ENCODE measurements around the gene ARL5C. TPM values are rescaled to one million over a fixed set of nuclear protein-coding genes. Genes with fewer than 3 reads are reported as not detected.

Gene ARL5C
- polyA plus RNA-seq, 1 donor (not counting 4 experiments of a cell fraction or from before 2014, with no cell fraction given) = not detected

GRCh38 chr17:39125143-39125875, 40.7 kb downstream of the ARL5C start:
- Histone ChIP-seq H3K79me2 (ENCODE audit: control insufficient read depth, insufficient read depth, low read length) (no peaks in the 10 kb centered on the region), H3K9me1 (ENCODE audit: control insufficient read depth, extremely low read depth, insufficient read depth, low read length) (no peaks in the 10 kb centered on the region), H3K9ac (ENCODE audit: control insufficient read depth, extremely low read depth, insufficient read depth, low read length) (no peak overlapping the region), H3K27me3 (ENCODE audit: control insufficient read depth, extremely low read depth, insufficient read depth, low read length) (no peaks in the 10 kb centered on the region), H3K4me1 (ENCODE audit: control insufficient read depth, extremely low read depth, insufficient read depth, low read length) (no peaks in the 10 kb centered on the region), H3K27ac (ENCODE audit: control insufficient read depth, insufficient read depth, low read length) (no peak overlapping the region), H3K4me2 (ENCODE audit: control insufficient read depth, extremely low read depth, insufficient read depth, low read depth, low read length) (no peak overlapping the region), H3K9me3 (ENCODE audit: control insufficient read depth, low read depth, low read length) (no peaks in the 10 kb centered on the region), H3K36me3 (ENCODE audit: control insufficient read depth in 2 of 2, extremely low read depth in 1 of 2, insufficient read depth in 2 of 2, low read length in 2 of 2) (no peaks in the 10 kb centered on the region), H3K4me3 (ENCODE audit: control insufficient read depth in 2 of 3, extremely low read depth in 1 of 3, insufficient read depth in 2 of 3, low read depth in 1 of 3, low read length in 3 of 3) (no peak overlapping the region), H2AFZ (ENCODE audit: control insufficient read depth, low read length) (no peak overlapping the region), H4K20me1 (ENCODE audit: control insufficient read depth, extremely low read depth, insufficient read depth, low read length) (no peaks in the 10 kb centered on the region)
- dilution Hi-C loops (cut with MboI; ENCODE audit: extremely low pct_ligation_motif_present, low sequenced_read_pairs) = no loop called here
- DNase-seq (ENCODE audit: low read depth, low spot score) (no peak), FAIRE-seq (no peak)
- TF ChIP-seq CTCF (optimal IDR thresholded peaks at IDR 0.05 in 1 of 3, IDR thresholded peaks at IDR 0.05 in 1 of 3, conservative IDR thresholded peaks at IDR 0.05 in 1 of 3; ENCODE audit: extremely low read depth in 1 of 3, insufficient read depth in 2 of 3, low read length in 3 of 3) = no peak
- TF ChIP-seq EZH2 (IDR thresholded peaks at IDR 0.05; ENCODE audit: low read length) = no peak

- no peaks in the 10 kb centered on the region for H3K9me3 ChIP-seq (ENCODE audit: control insufficient read depth, low read depth, low read length)
- H3K4me2 ChIP-seq (ENCODE audit: control insufficient read depth, extremely low read depth, insufficient read depth, low read depth, low read length) = no peak overlapping the region
- FAIRE-seq (no peak), DNase-seq (ENCODE audit: low read depth, low spot score) (no peak)
- TF ChIP-seq CTCF (optimal IDR thresholded peaks at IDR 0.05 in 1 of 3, IDR thresholded peaks at IDR 0.05 in 1 of 3, conservative IDR thresholded peaks at IDR 0.05 in 1 of 3; ENCODE audit: extremely low read depth in 1 of 3, insufficient read depth in 2 of 3, low read length in 3 of 3) = no peak
- no peak for TF ChIP-seq EZH2 (IDR thresholded peaks at IDR 0.05; ENCODE audit: low read length)
- dilution Hi-C loops (cut with MboI; ENCODE audit: extremely low pct_ligation_motif_present, low sequenced_read_pairs) = no loop called here
- no peaks in the 10 kb centered on the region for H3K27me3 ChIP-seq (ENCODE audit: control insufficient read depth, extremely low read depth, insufficient read depth, low read length)
- H4K20me1 ChIP-seq (ENCODE audit: control insufficient read depth, extremely low read depth, insufficient read depth, low read length) = no peaks in the 10 kb centered on the region
- H2AFZ ChIP-seq (ENCODE audit: control insufficient read depth, low read length) = no peak overlapping the region
- no peaks in the 10 kb centered on the region for H3K79me2 ChIP-seq (ENCODE audit: control insufficient read depth, insufficient read depth, low read length)
- H3K27ac ChIP-seq (ENCODE audit: control insufficient read depth, insufficient read depth, low read length) = no peak overlapping the region
- no peak overlapping the region for H3K4me3 ChIP-seq (ENCODE audit: control insufficient read depth in 2 of 3, extremely low read depth in 1 of 3, insufficient read depth in 2 of 3, low read depth in 1 of 3, low read length in 3 of 3)
- H3K9ac ChIP-seq (ENCODE audit: control insufficient read depth, extremely low read depth, insufficient read depth, low read length) = no peak overlapping the region
- H3K4me1 ChIP-seq (ENCODE audit: control insufficient read depth, extremely low read depth, insufficient read depth, low read length) = no peaks in the 10 kb centered on the region
- H3K36me3 ChIP-seq (ENCODE audit: control insufficient read depth in 2 of 2, extremely low read depth in 1 of 2, insufficient read depth in 2 of 2, low read length in 2 of 2) = no peaks in the 10 kb centered on the region
- H3K9me1 ChIP-seq (ENCODE audit: control insufficient read depth, extremely low read depth, insufficient read depth, low read length) = no peaks in the 10 kb centered on the region
Measured at GRCh38 chr17:39123627-39124026, 42.3 kb downstream of the ARL5C start.
